Stimulated activated CD8-positive, alpha-beta memory T cell treated with anti-CD3 and anti-CD28 coated beads, Interleukin-4, amount 100 ng/mL, for 48 hours (primary cell): ENCODE measurements around the gene C2orf49.

Experiments
- DNase-seq: peaks from one replicate; pipeline ENCODE4 v3.0.0-alpha.2; 2020

Gene C2orf49

GRCh38 chr2:105385731-105386540 is 48.6 kb downstream of the C2orf49 start:
- DNase-seq: no peak

GRCh38 chr2:105387225-105387624 is 49.9 kb downstream of the C2orf49 start:
- DNase-seq: no peak

GRCh38 chr2:105388971-105389381 is 51.6 kb downstream of the C2orf49 start:
- DNase-seq: no peak

GRCh38 chr2:105390454-105390853 is 53.1 kb downstream of the C2orf49 start:
- DNase-seq: no peak

GRCh38 chr2:105391058-105391627 is 53.8 kb downstream of the C2orf49 start:
- DNase-seq: no peak

GRCh38 chr2:105391763-105392662 is 54.7 kb downstream of the C2orf49 start:
- DNase-seq: no peak

- no peak for DNase-seq
Observed at GRCh38 chr2:105393373-105394055, 56.2 kb downstream of the C2orf49 start.

- DNase-seq: no peak
Observed at GRCh38 chr2:105394951-105395611, 57.7 kb downstream of the C2orf49 start.

GRCh38 chr2:105395691-105396090 is 58.4 kb downstream of the C2orf49 start:
- DNase-seq: no peak

- peak; percentile 69 for DNase-seq
Observed at GRCh38 chr2:105396254-105397024, 59.1 kb downstream of the C2orf49 start.

GRCh38 chr2:105397025-105397722 is 59.8 kb downstream of the C2orf49 start:
- DNase-seq: no peak

- DNase-seq: no peak
Observed at GRCh38 chr2:105397953-105398335, 60.6 kb downstream of the C2orf49 start.

- peak; percentile 79 for DNase-seq
Observed at GRCh38 chr2:105398336-105399206, 61.2 kb downstream of the C2orf49 start, which contains the start of gene FHL2. FHL2 (minus strand) TSS chr2:105399051; CDS start chr2:105386516, 12,535 bp downstream.
